SU-DHL-6 (cell line): ENCODE measurements around the gene MPND.

ENCODE experiments used
- EZH2phosphoT487 ChIP-seq: fragments of 200-600 bp; sonication (generic), shearing (Covaris generic); conservative IDR thresholded peaks from 2 replicates; pipeline ENCODE4 v1.6.1; 2018; ENCODE audit warnings: mild to moderate bottlenecking, antibody characterized with exemption, low read length, moderate library complexity, mixed read lengths
- TF ChIP-seq, protein P1 (sequence below): fragments of 200-600 bp; sonication (generic); IDR thresholded peaks from one replicate; pipeline ENCODE4 v1.5.1; 2017; ENCODE audit warnings: antibody characterized with exemption, mild to moderate bottlenecking, low read length, moderate library complexity; ENCODE audit not compliant: insufficient read depth, poor library complexity, severe bottlenecking

DNA sequence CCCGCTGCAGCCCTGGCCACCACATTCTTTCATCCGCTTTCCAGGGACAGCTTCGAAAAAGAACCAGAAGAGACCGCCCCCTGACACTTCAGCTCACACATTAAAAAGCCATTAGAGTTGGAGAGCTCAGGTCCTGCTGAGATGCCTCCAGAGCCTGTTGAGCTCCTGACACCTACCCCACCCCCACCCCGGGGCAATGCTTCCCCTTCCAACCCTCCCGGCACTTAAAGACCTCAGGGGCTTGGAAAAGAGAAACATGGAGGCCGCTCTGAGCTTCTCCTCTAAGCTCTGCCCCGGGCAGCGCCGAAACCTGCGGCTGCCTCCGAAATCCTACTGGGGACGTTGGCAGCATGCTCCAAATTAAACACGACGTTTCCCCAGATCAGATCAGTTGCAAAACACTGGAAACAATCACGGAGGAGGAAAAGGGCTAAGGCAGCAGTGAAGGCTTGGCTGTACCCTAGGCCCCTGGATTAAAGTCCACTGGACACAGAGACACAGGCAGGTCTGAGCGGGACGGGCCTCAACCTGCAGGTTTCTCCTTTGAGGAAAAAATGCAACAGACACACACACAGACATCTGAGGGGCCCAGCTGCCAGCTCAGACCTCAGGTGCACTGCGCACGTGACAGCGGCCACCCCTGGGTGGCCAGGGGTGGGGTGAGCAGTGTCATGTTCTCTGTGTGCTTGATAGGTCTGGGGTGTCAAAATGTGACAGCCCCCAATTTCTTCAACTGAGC, 47.4 kb downstream of the MPND start:
- TF ChIP-seq, protein P1, sequence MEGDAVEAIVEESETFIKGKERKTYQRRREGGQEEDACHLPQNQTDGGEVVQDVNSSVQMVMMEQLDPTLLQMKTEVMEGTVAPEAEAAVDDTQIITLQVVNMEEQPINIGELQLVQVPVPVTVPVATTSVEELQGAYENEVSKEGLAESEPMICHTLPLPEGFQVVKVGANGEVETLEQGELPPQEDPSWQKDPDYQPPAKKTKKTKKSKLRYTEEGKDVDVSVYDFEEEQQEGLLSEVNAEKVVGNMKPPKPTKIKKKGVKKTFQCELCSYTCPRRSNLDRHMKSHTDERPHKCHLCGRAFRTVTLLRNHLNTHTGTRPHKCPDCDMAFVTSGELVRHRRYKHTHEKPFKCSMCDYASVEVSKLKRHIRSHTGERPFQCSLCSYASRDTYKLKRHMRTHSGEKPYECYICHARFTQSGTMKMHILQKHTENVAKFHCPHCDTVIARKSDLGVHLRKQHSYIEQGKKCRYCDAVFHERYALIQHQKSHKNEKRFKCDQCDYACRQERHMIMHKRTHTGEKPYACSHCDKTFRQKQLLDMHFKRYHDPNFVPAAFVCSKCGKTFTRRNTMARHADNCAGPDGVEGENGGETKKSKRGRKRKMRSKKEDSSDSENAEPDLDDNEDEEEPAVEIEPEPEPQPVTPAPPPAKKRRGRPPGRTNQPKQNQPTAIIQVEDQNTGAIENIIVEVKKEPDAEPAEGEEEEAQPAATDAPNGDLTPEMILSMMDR = no peak
- TF ChIP-seq EZH2phosphoT487 = no peak
